ENCODE measurements around the gene TUNAR. TPM values are rescaled to one million over a fixed set of nuclear protein-coding genes. Genes with fewer than 3 reads are reported as not detected.

Gene TUNAR
- total RNA-seq, 1 donor from 2014 or later, result not detected

- intact Hi-C loops (cut with micrococcal nuclease), result no loop called here
- H3K4me3 Mint-ChIP-seq, result no peak overlapping the region
These were observed 27.0 kb downstream of the TUNAR start for GRCh38 chr14:95903616-95904107.

GRCh38 chr14:95906591-95906990 lies 30.0 kb downstream of the TUNAR start:
- Mint-ChIP-seq H3K27ac (no peak overlapping the region), H3K36me3 (ENCODE audit: low read depth) (no peaks in the 10 kb centered on the region), H3K4me1 (ENCODE audit: low read depth) (no peaks in the 10 kb centered on the region), H3K4me3 (no peak overlapping the region), H3K27me3 (ENCODE audit: insufficient read depth) (no peaks in the 10 kb centered on the region), H3K9me3 (no peaks in the 10 kb centered on the region)
- intact Hi-C loops (cut with micrococcal nuclease), result no loop called here
- DNase-seq (ENCODE audit: low spot score), result no peak

More at GRCh38 chr14:95903616-95904107, 27.0 kb downstream of the TUNAR start:
- no peaks in the 10 kb centered on the region for H3K9me3 Mint-ChIP-seq
- H3K36me3 Mint-ChIP-seq (ENCODE audit: low read depth), result no peaks in the 10 kb centered on the region
- no peaks in the 10 kb centered on the region for H3K4me1 Mint-ChIP-seq (ENCODE audit: low read depth)
- H3K27me3 Mint-ChIP-seq (ENCODE audit: insufficient read depth), result no peaks in the 10 kb centered on the region
- no peak for DNase-seq (ENCODE audit: low spot score)
- H3K27ac Mint-ChIP-seq, result no peak overlapping the region

GRCh38 chr14:95910628-95911027 lies 34.0 kb downstream of the TUNAR start:
- Mint-ChIP-seq H3K27ac (no peak overlapping the region), H3K27me3 (ENCODE audit: insufficient read depth) (no peaks in the 10 kb centered on the region), H3K36me3 (ENCODE audit: low read depth) (no peaks in the 10 kb centered on the region), H3K4me3 (no peak overlapping the region), H3K9me3 (no peaks in the 10 kb centered on the region), H3K4me1 (ENCODE audit: low read depth) (no peaks in the 10 kb centered on the region)
- intact Hi-C loops (cut with micrococcal nuclease), result no loop called here
- DNase-seq (ENCODE audit: low spot score), result no peak

DNA sequence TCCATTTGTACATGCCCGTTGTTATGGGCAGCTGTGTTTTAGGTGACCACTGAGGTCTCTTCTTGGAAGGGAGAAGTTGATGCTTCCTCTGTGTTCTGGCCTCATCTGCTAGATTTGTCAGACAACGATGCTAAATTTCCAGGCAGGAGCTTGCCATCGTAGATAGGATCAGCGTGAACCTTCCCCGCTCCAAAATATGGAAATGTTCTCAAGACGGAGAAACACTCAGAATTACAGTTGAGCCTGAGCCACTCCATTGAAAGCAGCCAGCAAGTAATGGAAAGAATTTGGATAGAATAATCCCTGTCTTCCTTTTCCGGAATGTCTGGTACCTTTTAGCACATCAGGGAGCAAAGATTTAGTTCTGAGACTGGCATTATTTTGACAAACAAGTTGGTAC lies 34.8 kb downstream of the TUNAR start:
- H3K36me3 Mint-ChIP-seq (ENCODE audit: low read depth), result no peaks in the 10 kb centered on the region
- H3K27ac Mint-ChIP-seq, result no peak overlapping the region
- no peak for DNase-seq (ENCODE audit: low spot score)
- no peak overlapping the region for H3K4me3 Mint-ChIP-seq
- intact Hi-C loops (cut with micrococcal nuclease), result no loop called here
- no peaks in the 10 kb centered on the region for H3K4me1 Mint-ChIP-seq (ENCODE audit: low read depth)
- no peaks in the 10 kb centered on the region for H3K9me3 Mint-ChIP-seq
- H3K27me3 Mint-ChIP-seq (ENCODE audit: insufficient read depth), result no peaks in the 10 kb centered on the region

DNA sequence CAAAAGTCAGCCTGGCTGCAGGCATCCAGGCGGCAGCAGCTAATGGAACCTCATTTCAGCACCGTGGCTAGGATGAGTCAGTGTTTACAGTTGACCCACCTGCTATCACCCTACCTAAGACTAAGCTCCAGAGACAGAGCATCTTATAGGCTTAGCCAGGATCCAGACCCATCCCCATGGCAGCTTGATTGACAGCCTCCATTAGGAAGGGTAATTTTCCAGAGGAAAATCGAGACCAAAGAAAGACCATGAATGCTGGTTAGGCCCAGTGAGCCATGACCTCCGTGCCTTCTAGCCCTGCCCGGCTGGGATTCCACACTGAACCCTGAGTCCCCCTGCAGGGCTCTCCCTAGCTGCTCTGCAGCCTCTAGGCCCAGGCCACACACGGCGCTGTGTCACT lies 38.7 kb downstream of the TUNAR start:
- DNase-seq (ENCODE audit: low spot score), result no peak
- intact Hi-C loops (cut with micrococcal nuclease), result no loop called here
- H3K4me1 Mint-ChIP-seq (ENCODE audit: low read depth), result no peaks in the 10 kb centered on the region
- H3K36me3 Mint-ChIP-seq (ENCODE audit: low read depth), result no peaks in the 10 kb centered on the region
- no peak overlapping the region for H3K4me3 Mint-ChIP-seq
- peaks cover 3% of the 10 kb centered on the region for H3K27me3 Mint-ChIP-seq (ENCODE audit: insufficient read depth)
- H3K9me3 Mint-ChIP-seq, result no peaks in the 10 kb centered on the region
- H3K27ac Mint-ChIP-seq, result no peak overlapping the region

DNA sequence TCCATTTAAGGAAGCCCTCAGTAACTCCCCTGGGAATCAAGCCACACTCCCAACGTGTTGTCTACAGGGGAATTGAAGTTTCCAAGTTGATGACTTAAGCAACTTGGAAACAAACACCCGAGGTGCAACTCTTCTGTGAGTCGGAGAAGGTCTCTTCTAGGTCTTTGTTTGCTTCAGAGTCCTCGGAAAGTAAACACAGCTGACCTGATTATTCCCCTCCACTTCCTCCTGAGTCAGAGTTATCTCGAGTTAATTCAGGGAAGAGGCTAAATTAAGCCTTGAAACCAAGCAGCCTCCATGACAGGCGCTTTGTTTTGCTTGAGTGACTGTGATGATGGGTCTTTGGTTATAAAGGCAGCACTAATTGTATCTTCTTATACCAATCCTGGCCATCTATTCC lies 41.8 kb downstream of the TUNAR start:
- no peaks in the 10 kb centered on the region for H3K4me1 Mint-ChIP-seq (ENCODE audit: low read depth)
- no peak overlapping the region for H3K4me3 Mint-ChIP-seq
- no peaks in the 10 kb centered on the region for H3K9me3 Mint-ChIP-seq
- no peak for DNase-seq (ENCODE audit: low spot score)
- no peaks in the 10 kb centered on the region for H3K36me3 Mint-ChIP-seq (ENCODE audit: low read depth)
- peaks cover 3% of the 10 kb centered on the region for H3K27me3 Mint-ChIP-seq (ENCODE audit: insufficient read depth)
- no peak overlapping the region for H3K27ac Mint-ChIP-seq
- intact Hi-C loops (cut with micrococcal nuclease), result no loop called here

DNA sequence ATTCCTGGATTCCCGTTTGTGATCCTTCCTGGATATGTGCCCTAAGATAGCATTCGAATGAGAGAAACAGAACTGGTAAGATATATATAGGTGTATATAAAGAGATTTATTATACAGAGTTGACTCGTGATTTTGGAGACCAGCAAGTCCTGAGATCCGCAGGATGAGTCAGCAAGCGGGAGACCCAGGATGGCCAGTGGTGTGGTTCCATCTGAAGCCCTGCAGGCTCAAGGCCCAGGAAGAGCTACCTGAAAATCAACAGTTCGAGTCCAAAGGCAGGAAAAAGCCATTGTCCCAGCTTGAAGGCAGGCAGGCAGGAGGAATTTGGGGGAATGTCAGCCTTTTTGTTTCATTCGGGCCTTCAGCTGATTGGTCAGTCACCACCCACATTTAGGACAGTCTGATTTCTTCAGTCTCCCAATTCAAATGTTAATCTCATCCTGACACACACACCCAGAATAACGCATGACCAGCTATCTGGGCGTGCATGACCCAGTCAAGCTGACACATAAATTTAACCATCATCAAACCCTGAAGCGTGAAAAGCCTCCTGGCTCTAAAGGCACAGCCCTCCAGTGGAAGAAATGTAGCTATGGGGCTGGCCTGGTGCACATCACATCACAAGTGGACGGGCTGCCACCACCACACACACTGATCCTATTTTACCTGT lies 44.3 kb downstream of the TUNAR start:
- Mint-ChIP-seq H3K27ac (no peak overlapping the region), H3K27me3 (ENCODE audit: insufficient read depth) (peaks cover 3% of the 10 kb centered on the region), H3K4me1 (ENCODE audit: low read depth) (no peaks in the 10 kb centered on the region), H3K9me3 (no peaks in the 10 kb centered on the region), H3K4me3 (no peak overlapping the region), H3K36me3 (ENCODE audit: low read depth) (no peaks in the 10 kb centered on the region)
- intact Hi-C loops (cut with micrococcal nuclease), result no loop called here
- DNase-seq (ENCODE audit: low spot score), result no peak

GRCh38 chr14:95922080-95922479 lies 45.4 kb downstream of the TUNAR start:
- Mint-ChIP-seq H3K27ac (no peak overlapping the region), H3K4me3 (no peak overlapping the region), H3K36me3 (ENCODE audit: low read depth) (no peaks in the 10 kb centered on the region), H3K9me3 (no peaks in the 10 kb centered on the region), H3K4me1 (ENCODE audit: low read depth) (no peaks in the 10 kb centered on the region), H3K27me3 (ENCODE audit: insufficient read depth) (peaks cover 3% of the 10 kb centered on the region)
- intact Hi-C loops (cut with micrococcal nuclease), result no loop called here
- DNase-seq (ENCODE audit: low spot score), result no peak

GRCh38 chr14:95928751-95929150 lies 52.1 kb downstream of the TUNAR start:
- Mint-ChIP-seq H3K27ac (no peak overlapping the region), H3K36me3 (ENCODE audit: low read depth) (no peaks in the 10 kb centered on the region), H3K4me1 (ENCODE audit: low read depth) (no peaks in the 10 kb centered on the region), H3K9me3 (no peaks in the 10 kb centered on the region), H3K27me3 (ENCODE audit: insufficient read depth) (peaks cover 1% of the 10 kb centered on the region), H3K4me3 (no peak overlapping the region)
- intact Hi-C loops (cut with micrococcal nuclease), result no loop called here
- no peak for DNase-seq (ENCODE audit: low spot score)

GRCh38 chr14:95931384-95931783 lies 54.8 kb downstream of the TUNAR start:
- Mint-ChIP-seq H3K36me3 (ENCODE audit: low read depth) (no peaks in the 10 kb centered on the region), H3K4me3 (no peak overlapping the region), H3K9me3 (no peaks in the 10 kb centered on the region), H3K4me1 (ENCODE audit: low read depth) (no peaks in the 10 kb centered on the region), H3K27ac (no peak overlapping the region), H3K27me3 (ENCODE audit: insufficient read depth) (peaks cover 1% of the 10 kb centered on the region)
- DNase-seq (ENCODE audit: low spot score), result no peak
- intact Hi-C loops (cut with micrococcal nuclease), result no loop called here

DNA sequence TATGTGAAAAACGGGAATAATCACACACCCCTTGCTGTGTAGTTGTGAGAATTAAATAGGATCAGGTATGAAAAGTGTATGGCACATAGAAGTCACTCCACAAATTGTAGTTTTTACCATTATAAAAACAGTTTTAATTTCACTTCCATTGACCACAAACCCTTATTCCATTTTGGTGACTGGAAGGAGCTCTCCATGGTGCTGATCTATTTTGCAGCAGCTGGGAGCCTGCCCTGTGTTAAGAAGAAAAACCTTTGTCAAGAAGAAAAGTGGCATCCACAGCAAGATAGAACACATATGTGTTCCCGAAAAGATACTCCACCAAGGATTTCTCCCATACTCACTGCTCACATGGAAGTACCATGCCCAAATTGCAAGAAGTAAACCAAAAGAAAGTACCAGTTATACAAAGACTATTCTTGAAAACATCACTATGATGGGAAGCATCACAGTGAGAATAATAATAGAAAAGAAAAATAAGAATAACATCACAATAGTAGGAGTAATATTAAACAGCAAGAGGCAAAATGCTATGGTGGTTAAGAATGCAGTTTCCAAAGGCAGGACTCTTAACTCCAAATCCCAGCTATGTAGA lies 58.7 kb downstream of the TUNAR start:
- Mint-ChIP-seq H3K36me3 (ENCODE audit: low read depth) (no peaks in the 10 kb centered on the region), H3K9me3 (no peaks in the 10 kb centered on the region), H3K27ac (no peak overlapping the region), H3K27me3 (ENCODE audit: insufficient read depth) (no peaks in the 10 kb centered on the region), H3K4me1 (ENCODE audit: low read depth) (no peaks in the 10 kb centered on the region), H3K4me3 (no peak overlapping the region)
- peak; percentile 1 for DNase-seq (ENCODE audit: low spot score)
- intact Hi-C loops (cut with micrococcal nuclease), result no loop called here

GRCh38 chr14:95936041-95936440 lies 59.4 kb downstream of the TUNAR start:
- H3K36me3 Mint-ChIP-seq (ENCODE audit: low read depth), result no peaks in the 10 kb centered on the region
- DNase-seq (ENCODE audit: low spot score), result no peak

DNA sequence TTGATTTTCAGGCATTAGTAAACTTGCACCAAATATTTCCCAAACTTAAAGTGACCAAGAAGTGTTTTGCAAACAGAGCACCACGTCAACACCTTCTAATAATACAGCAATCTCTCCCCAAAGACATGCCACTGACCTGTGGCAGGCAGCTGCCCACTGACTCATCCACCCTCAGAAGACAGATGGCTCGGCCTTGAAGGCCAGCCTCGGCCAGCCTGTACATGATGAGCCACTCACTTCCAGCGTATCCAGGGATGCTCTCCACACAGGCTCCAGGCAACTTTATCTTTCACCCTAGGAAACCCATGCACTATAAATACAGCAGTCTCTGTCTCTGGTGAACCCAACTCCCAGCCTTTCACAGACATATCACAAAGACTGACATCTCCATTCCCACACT lies 62.7 kb downstream of the TUNAR start:
- no peaks in the 10 kb centered on the region for H3K4me1 Mint-ChIP-seq (ENCODE audit: low read depth)
- no peak for DNase-seq (ENCODE audit: low spot score)
- no peak overlapping the region for H3K4me3 Mint-ChIP-seq
- no peaks in the 10 kb centered on the region for H3K27me3 Mint-ChIP-seq (ENCODE audit: insufficient read depth)
- no peaks in the 10 kb centered on the region for H3K36me3 Mint-ChIP-seq (ENCODE audit: low read depth)
- no peak overlapping the region for H3K27ac Mint-ChIP-seq
- peaks cover 5% of the 10 kb centered on the region for H3K9me3 Mint-ChIP-seq
- intact Hi-C loops (cut with micrococcal nuclease), result no loop called here

More at GRCh38 chr14:95936041-95936440, 59.4 kb downstream of the TUNAR start:
- intact Hi-C loops (cut with micrococcal nuclease), result no loop called here
- H3K27ac Mint-ChIP-seq, result no peak overlapping the region
- H3K27me3 Mint-ChIP-seq (ENCODE audit: insufficient read depth), result no peaks in the 10 kb centered on the region
- no peaks in the 10 kb centered on the region for H3K4me1 Mint-ChIP-seq (ENCODE audit: low read depth)
- H3K9me3 Mint-ChIP-seq, result no peaks in the 10 kb centered on the region
- H3K4me3 Mint-ChIP-seq, result no peak overlapping the region
